GM18505 (cell line): Measurements from ENCODE around the gene ST8SIA6.
"Not testable (repeated sequence)": the region's sequence is repeated elsewhere in the genome, so short reads cannot be mapped to it uniquely, and the experiment has no call there.

ENCODE experiments used
- ATAC-seq: cut with Tn5 transposase; IDR thresholded peaks from one replicate; pipeline ENCODE4 v1.9.1; 2021; ENCODE audit not compliant: unreplicated experiment
- POLR2A ChIP-seq: IDR thresholded peaks from 4 replicates; pipeline ENCODE4 v1.6.1; 2011; ENCODE audit warnings: borderline replicate concordance; ENCODE audit not compliant: insufficient read depth, insufficient read length; ENCODE audit errors: extremely low read depth

The ST8SIA6 gene

DNA sequence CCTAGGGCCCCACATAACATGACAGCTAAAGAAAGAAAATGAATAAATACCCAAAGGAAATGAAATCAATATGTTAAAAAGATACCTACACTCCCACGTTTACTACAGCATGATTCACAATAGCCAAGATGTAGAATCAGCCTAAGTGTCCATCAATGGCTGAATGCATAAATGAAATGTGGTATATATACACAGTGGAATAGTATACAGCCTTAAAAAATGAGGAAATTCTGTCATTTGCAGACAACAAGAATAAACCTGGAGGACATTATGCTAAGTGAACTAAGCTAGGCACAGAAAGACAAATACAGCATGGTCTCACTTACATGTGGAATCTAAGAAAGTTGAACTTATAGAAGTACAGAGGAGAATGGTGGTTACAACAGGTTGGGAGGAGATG is 102.9 kb downstream of the ST8SIA6 start:
- TF ChIP-seq POLR2A, result no peak
- ATAC-seq, result no peak

DNA sequence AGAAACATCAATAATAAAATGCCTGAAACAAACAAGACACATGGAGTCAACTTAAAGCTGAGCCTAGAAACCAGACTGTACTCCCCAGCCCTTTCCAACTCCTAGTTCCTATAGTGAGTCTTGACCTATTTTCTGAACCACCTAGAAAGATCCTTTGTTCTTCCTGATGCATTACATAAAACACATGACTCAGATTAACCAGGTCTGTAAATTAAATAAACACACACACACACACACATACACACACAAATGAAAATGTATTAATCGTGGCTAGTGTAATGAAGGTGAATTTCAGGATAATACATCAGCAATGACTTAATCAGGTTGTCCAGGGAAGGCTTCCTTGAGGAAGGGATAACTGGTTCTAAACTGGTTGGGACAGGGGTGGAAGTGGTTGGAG is 104.7 kb downstream of the ST8SIA6 start:
- TF ChIP-seq POLR2A, result no peak
- no peak for ATAC-seq

DNA sequence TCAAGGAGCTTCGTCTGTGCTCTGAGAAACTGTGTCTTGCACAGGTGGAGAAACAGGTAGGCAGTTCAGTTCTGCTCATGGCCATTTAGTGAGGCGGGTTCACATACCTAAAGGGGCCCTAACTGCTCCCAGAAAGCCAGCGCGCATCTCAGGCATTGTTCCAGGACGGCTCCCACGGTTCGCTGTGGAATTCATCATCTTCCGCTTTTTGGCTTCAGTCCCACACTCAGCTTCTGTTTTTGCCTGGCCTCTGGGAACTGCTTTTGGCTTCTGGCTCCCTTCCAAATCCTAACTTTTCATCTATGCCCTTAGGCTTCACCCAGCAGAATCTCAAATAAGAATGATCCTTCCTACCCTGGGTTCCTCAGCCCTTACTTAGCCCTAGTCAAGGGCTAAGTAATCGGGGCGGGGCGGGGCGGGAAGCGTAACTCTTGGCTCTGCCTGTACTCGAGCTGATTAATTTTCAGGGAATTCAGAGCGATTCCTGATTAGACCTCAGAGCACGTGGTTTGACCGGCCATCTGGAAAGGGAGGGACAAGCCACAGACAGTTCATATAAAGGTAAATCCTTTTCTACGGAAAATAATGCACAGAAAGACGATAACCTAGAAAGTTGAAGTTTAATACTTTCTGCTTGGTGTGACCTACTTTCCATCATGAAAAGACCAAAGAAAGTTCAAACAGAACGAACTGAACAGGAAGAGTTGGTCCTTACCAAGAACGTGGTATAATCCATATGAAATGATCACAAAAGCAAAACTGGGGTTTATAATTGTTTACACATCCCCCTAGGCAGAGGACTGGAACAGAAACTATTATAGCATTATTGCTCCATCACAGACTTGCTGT is 105.7 kb downstream of the ST8SIA6 start:
- ATAC-seq, result no peak
- TF ChIP-seq POLR2A, result no peak

DNA sequence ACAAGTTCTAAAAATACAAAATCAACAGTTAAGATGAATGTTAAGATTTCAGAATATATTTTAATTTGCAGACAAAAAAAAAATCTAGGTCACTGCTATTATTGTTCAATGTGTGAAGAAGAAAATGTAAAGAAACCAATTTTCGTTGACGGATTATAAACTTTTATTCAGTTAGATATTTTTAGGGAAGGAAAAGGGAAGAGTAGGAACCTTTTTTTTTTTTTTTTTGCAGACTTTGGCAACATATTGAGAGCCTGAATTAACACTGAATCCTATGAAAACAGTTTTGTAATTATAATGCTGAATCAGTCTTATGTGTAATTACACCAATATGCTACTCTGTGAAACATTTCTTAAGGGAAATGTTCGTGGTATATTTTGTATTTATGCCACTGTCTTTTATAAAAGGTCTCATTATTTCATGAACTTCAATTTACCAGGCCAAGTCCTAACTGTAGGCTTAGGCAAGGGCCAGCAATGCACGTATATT is 106.3 kb downstream of the ST8SIA6 start:
- TF ChIP-seq POLR2A, result no peak
- ATAC-seq, result no peak

DNA sequence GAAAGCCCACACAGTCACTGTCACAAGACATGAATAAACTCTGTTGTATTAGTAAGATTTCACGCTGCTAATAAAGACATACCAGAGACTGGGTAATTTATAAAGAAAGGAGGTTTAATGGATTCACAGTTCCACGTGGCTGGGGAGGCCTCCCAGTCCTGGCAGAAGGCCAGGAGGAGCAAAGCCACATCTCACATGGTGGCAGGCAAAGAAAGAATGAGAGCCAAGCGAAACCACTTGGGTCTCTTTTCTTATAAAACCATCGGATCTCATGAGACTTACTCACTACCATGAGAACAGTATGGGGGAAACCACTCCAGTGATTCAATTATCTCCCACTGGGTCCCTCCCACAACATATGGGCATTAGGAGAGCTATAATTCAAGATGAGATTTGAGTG is 110.2 kb downstream of the ST8SIA6 start:
- no peak for TF ChIP-seq POLR2A
- no peak for ATAC-seq

DNA sequence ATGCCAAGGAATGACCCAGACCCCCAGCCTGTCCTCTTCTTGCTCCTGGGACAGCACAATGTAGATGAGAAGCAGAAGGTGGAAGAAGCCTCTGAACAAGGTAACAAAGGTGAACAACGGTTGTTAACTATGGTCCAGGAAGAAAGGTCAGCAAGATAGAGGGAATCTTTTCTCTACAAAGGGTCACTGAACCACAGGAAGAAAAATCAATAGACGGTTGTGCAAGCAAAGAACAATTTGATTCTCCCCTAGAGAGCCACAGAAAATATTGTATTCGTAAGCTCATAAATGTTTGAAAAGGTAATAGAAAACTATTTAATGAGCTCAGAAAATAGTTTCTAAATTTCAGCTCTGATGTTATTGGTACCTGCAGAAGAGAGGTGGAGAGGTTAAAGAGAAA is 111.3 kb downstream of the ST8SIA6 start:
- no peak for ATAC-seq
- no peak for TF ChIP-seq POLR2A

DNA sequence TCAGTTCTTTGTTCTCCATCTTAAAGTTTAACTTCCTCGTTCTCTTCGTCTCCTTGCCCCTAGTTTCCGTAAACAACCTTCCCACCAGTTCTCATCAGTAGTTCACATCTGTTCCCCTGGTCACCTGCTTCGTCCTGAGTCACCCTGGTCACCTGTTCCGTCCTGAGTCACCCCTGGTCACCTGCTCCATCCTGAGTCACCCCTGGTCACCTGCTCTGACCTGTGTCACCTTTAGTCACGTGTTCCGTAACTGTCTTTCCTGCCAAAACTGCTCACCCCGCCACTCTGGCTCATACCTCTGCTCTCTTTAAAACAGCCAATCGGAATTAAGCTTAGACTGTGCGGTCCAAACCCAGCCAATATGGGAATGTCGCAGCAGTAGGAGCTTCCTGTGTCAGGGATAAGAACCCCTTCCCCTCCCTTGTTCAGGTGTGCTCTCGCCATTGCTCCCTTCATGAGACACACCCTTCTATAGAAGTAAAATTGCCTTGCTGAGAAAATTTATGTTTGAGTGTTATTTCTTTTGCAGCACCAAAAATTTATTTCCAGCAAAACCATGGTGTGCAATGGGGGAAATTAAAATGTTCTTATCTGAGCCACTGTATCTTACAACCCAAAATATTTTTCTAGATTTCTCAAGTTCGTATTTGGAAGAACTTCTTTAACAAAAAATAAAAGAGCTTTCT is 114.1 kb downstream of the ST8SIA6 start:
- TF ChIP-seq POLR2A, result no peak
- no peak for ATAC-seq

DNA sequence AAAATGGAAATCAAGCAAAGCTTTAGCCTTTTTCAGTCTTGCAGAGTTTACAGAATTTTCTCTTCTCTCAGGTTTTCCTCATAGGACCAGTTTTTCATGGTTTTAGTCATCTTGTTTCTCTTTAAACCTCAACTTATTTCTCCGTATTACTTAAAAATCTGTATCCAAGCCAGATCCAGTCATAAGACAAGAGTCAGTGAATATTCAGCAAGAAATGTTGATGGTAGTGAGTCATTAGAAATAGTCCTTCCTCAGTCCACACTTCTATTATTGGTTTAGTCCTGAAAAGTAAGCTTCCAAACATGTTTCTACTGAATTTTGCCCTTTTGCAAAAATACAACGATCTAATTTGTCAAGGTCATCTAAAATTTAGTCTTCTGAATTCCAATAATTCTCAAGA is 119.3 kb downstream of the ST8SIA6 start:
- ATAC-seq, result no peak
- TF ChIP-seq POLR2A, result no peak

DNA sequence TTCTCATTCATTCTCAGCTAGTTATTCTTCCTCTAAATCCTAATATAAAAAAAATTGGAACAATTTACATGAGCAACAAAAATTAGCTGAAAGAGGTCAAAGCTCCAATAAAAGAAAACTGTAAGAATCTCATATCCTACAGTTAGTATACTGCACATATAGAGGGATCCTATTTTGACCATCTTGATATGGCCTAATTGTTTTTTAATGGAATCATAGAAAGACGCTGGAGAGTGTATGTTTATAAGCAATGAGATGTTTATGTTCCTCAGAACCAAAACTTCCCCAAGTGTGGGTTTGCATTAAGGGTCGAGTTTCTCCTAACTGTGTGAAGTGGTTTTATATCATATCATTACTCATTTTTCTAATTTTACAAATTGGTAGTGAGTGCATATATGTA is 123.9 kb downstream of the ST8SIA6 start:
- no peak for TF ChIP-seq POLR2A

DNA sequence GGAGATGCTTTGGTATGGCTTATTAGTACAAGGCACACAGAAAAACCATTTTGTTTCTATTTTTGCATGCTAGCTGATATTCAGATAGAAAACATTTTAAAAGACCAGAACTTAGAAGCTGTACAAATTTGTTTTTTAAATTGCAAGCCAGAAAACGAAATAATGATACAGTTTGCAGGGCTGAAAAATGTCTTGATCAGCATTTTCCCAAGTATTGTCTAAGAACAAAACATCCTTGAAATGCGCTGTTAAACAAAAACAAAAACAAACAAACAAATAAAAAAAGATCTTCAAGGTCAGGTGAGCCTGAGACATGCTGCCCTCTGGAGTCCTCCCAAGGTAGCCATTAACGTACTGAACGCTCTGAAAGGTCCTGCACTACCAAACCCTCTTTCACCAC is 128.0 kb downstream of the ST8SIA6 start:
- TF ChIP-seq POLR2A, result no peak
- no peak for ATAC-seq

More for the DNA sequence above, 123.9 kb downstream of the ST8SIA6 start:
- ATAC-seq, result no peak

DNA sequence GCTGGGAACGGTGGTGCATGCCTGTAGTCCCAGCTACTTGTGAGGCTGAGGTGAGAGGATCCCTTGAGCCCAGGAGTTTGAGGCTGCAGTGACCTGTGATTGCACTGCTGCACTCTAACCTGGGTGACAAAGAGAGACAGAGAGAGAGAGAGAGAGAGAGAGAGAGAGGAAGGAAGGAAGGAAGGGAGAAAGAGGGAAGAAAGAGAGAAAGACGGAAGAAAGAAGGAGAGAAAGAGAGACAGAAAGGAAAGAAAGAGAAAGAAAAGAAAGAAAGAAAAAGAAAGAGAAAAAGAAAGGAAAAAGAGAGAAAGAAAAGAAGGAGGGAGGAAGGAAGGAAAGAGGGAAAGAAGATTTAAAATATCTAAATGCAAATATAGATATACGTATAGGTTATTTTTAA is 132.4 kb downstream of the ST8SIA6 start:
- ATAC-seq, result not testable (repeated sequence)

DNA sequence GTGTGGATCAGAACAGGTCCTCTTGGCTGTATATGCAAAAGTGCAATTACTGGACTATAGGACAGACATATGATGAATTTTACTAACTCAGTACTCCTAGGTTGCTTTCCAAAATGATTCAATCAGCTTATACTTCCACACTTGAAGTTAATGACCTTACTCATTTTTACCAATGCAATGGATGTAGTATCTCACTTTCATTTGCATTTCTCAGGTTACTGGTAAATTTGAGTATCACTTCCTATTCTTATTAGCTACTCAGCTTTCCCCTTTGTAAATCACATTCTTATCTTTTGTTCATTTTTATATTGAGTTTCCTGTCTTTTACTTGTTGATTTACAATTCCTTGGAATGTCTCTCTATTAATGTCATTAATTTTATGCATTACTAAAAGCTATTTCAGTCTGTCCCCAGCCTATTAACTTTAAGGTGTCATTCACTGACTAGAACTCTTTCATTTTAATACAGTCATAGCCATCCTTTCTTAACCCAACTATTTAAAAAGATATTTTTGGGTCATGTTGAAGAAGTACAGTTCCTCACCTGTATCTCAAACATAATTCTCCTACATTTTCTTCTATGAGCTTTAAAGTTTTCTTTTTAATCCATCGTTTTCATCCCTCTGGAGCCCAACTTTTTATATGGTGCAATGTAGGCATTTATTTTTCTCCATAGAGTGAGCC is 137.8 kb downstream of the ST8SIA6 start:
- no peak for TF ChIP-seq POLR2A
- ATAC-seq, result peak; percentile 93

DNA sequence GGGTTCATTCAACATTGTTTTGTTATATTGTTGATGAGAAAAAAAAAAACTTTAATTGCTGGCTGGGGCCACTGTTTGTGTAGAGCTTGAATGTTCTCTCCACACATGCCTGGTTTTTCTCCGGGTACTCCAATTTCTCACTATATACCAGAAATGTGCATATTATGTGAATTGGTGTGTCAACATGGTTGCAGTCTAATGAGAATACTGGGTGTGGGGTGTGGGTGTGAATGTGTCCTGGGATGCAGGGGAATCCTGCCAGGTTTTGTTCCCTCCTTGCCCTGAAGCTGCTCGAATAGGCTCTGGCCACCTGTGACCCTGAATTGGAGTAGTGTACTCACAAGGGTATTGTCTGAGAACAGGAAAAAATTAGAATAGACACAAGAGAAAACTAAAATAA is 145.0 kb downstream of the ST8SIA6 start:
- no peak for TF ChIP-seq POLR2A
- ATAC-seq, result no peak

DNA sequence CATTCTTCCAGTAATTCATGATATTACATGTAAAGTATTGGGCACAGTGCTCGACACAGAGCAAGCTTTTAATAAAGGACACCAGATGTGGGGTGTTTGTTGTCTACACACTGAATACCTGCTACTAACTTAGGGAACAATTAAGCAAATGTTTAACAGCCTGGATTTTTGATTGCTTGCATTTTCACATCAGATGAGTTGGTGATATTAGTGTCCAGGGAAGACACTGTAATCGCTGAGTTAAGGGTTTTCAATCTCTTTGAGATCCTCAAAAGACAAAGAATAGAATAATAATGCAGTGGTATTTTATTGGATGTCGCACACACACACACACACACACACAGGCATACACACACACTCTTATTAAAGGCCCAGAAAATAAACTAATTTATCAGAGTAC is 147.3 kb downstream of the ST8SIA6 start:
- no peak for TF ChIP-seq POLR2A
- no peak for ATAC-seq

DNA sequence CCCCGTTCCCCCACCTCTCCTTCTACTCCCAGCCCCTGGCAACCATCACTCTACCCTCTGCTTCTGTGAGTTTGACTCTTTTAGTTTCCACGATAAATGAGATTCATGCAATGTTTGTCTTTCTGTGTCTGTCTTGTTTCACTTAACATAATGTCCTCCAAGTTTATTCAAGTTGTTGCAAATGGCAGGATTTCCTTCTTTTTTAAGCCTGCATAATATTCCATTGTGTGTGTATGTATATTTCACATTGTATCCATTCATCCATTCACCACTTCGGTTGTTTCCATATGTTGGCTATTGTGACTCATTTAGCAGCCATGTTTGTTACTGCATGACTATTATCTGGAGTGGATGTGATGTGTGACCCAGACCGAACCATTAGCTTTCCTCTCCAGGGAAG is 162.0 kb downstream of the ST8SIA6 start:
- no peak for TF ChIP-seq POLR2A
- no peak for ATAC-seq

DNA sequence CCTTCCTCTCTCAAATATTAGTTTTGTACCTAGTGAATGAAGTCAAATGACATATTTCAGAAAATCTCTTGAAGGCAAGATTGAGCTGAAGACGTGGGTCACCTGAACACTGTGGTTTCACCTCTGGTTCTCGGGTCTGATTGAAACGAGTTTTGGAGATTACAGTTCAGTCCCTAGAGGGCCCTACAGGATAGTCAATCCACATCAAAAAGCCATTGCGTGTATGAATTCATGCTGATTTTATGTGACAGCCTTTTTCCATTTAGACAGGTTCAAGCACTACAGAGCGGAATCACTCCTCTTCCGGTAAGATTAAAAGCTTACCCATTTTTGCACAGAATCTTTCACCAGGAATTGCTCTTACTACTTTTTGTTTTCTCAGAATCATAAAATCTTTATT is 164.2 kb downstream of the ST8SIA6 start:
- no peak for TF ChIP-seq POLR2A
- ATAC-seq, result no peak
